Activated naive CD4-positive, alpha-beta T cell treated with Interleukin-2 at 50 U/mL for 16 hours (primary cell): ENCODE results near the gene EPN2.
A peak's percentile ranks its signal among the peaks of the same experiment; 100 is the strongest.

Source experiments
- DNase-seq: peaks from one replicate; pipeline ENCODE4 v3.0.0-alpha.2; 2020

The EPN2 gene

GRCh38 chr17:19296786-19297778, 59.9 kb downstream of the EPN2 start:
- DNase-seq, result no peak

- DNase-seq, result no peak
Observed at GRCh38 chr17:19298569-19299213, 61.5 kb downstream of the EPN2 start.

GRCh38 chr17:19299214-19299747, 62.1 kb downstream of the EPN2 start:
- DNase-seq, result no peak

GRCh38 chr17:19299866-19300265, 62.7 kb downstream of the EPN2 start:
- DNase-seq, result no peak

- DNase-seq, result no peak
Observed at GRCh38 chr17:19301274-19301951, 64.2 kb downstream of the EPN2 start.

- no peak for DNase-seq
Observed at GRCh38 chr17:19301973-19302372, 64.8 kb downstream of the EPN2 start.

- no peak for DNase-seq
Observed at GRCh38 chr17:19302791-19303331, 65.7 kb downstream of the EPN2 start.

- DNase-seq, result no peak
Observed at GRCh38 chr17:19303367-19303776, 66.2 kb downstream of the EPN2 start.

- no peak for DNase-seq
Observed at GRCh38 chr17:19304209-19304608, 67.0 kb downstream of the EPN2 start.

GRCh38 chr17:19304751-19305150, 67.6 kb downstream of the EPN2 start:
- no peak for DNase-seq

GRCh38 chr17:19305256-19305655, 68.1 kb downstream of the EPN2 start:
- no peak for DNase-seq

- no peak for DNase-seq
Observed at GRCh38 chr17:19305761-19306159, 68.6 kb downstream of the EPN2 start.

GRCh38 chr17:19306160-19307111, 69.3 kb downstream of the EPN2 start:
- DNase-seq, result peak; percentile 12

- DNase-seq, result no peak
Observed at GRCh38 chr17:19307521-19307920, 70.4 kb downstream of the EPN2 start.

GRCh38 chr17:19308398-19308797, 71.2 kb downstream of the EPN2 start:
- DNase-seq, result no peak

- DNase-seq, result no peak
Observed at GRCh38 chr17:19309701-19310100, 72.5 kb downstream of the EPN2 start.

- no peak for DNase-seq
Observed at GRCh38 chr17:19310151-19310550, 73.0 kb downstream of the EPN2 start.

GRCh38 chr17:19311016-19311415, 73.8 kb downstream of the EPN2 start:
- DNase-seq, result no peak

GRCh38 chr17:19311421-19312215, 74.5 kb downstream of the EPN2 start:
- no peak for DNase-seq

- no peak for DNase-seq
Observed at GRCh38 chr17:19312406-19312805, 75.2 kb downstream of the EPN2 start.
